ENCODE results near the gene HABP4. TPM values are rescaled to one million over a fixed set of nuclear protein-coding genes. Genes with fewer than 3 reads are reported as not detected.

The HABP4 gene
- total and polyA plus RNA-seq, 9 of the 15 experiments (the other 6 are each of a cell fraction or from before 2014, with no cell fraction given) = 0.38 to 2.4 (median 1.9) TPM

DNA sequence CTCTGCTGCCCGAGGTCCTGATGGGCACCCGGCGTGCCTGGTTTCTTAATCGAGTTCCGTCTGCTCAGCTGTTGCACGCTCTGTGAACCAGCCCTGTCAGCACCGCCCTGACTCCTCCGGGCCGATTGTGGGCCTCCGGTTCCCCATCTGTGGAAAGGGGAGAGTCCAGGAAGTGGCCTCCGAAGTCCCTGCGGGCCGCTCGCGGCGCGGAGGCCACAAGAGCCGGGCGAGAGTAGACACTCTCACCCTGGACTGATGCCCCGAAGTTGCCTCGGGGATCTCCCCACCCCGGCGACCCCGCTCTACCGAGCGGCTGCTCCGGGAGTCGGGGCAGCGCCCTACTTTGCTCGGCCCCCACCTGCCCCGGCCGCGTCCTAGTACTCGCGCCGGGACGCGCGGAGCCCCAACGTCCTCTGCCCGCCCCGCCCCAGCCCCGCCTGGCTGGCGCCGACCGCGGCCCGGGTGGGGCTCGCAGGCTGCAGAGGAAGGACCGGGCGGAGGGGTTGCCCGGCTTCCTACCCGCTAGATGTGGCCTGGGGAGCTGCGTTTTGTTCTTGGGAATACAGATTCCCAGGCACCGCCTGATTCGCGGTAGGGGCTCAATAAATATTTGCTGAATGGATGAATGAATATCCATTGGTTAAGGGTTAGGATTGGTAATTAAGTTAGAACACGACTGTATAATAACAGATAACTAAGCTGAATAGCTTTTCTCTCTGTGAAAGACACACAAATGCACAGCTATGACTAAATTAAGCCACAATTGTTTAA lies 30.9 kb upstream of the HABP4 start (continued):
- TF ChIP-seq EHMT2 (IDR thresholded peaks at IDR 0.05) (no peak), ZFP1 (CRISPR knock-in tag; IDR thresholded peaks at IDR 0.05) (no peak), TEAD1 (CRISPR knock-in tag; IDR thresholded peaks at IDR 0.05) (no peak), ZNF253 (CRISPR knock-in tag; conservative IDR thresholded peaks at IDR 0.05) (no peak), STAT5B (CRISPR knock-in tag; IDR thresholded peaks at IDR 0.05) (no peak), ZNF24 (IDR thresholded peaks at IDR 0.05) (0 out of 2 replicates have a peak, but pooled peaks have one; percentile 35), SRSF9 (IDR thresholded peaks at IDR 0.05; ENCODE audit: borderline replicate concordance, low read depth, low read length) (no peak), KAT2B (IDR thresholded peaks at IDR 0.05; ENCODE audit: low read depth, low read length) (no peak)
- TF ChIP-seq, protein P1, sequence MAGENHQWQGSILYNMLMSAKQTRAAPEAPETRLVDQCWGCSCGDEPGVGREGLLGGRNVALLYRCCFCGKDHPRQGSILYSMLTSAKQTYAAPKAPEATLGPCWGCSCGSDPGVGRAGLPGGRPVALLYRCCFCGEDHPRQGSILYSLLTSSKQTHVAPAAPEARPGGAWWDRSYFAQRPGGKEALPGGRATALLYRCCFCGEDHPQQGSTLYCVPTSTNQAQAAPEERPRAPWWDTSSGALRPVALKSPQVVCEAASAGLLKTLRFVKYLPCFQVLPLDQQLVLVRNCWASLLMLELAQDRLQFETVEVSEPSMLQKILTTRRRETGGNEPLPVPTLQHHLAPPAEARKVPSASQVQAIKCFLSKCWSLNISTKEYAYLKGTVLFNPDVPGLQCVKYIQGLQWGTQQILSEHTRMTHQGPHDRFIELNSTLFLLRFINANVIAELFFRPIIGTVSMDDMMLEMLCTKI (IDR thresholded peaks at IDR 0.05; ENCODE audit: partially characterized antibody) = no peak
- TF ChIP-seq, protein P2, sequence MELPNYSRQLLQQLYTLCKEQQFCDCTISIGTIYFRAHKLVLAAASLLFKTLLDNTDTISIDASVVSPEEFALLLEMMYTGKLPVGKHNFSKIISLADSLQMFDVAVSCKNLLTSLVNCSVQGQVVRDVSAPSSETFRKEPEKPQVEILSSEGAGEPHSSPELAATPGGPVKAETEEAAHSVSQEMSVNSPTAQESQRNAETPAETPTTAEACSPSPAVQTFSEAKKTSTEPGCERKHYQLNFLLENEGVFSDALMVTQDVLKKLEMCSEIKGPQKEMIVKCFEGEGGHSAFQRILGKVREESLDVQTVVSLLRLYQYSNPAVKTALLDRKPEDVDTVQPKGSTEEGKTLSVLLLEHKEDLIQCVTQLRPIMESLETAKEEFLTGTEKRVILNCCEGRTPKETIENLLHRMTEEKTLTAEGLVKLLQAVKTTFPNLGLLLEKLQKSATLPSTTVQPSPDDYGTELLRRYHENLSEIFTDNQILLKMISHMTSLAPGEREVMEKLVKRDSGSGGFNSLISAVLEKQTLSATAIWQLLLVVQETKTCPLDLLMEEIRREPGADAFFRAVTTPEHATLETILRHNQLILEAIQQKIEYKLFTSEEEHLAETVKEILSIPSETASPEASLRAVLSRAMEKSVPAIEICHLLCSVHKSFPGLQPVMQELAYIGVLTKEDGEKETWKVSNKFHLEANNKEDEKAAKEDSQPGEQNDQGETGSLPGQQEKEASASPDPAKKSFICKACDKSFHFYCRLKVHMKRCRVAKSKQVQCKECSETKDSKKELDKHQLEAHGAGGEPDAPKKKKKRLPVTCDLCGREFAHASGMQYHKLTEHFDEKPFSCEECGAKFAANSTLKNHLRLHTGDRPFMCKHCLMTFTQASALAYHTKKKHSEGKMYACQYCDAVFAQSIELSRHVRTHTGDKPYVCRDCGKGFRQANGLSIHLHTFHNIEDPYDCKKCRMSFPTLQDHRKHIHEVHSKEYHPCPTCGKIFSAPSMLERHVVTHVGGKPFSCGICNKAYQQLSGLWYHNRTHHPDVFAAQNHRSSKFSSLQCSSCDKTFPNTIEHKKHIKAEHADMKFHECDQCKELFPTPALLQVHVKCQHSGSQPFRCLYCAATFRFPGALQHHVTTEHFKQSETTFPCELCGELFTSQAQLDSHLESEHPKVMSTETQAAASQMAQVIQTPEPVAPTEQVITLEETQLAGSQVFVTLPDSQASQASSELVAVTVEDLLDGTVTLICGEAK (IDR thresholded peaks at IDR 0.05) = peak; percentile 62
- TF ChIP-seq, protein P2 (CRISPR knock-in tag; IDR thresholded peaks at IDR 0.05) = no peak
- TF ChIP-seq, protein P3, sequence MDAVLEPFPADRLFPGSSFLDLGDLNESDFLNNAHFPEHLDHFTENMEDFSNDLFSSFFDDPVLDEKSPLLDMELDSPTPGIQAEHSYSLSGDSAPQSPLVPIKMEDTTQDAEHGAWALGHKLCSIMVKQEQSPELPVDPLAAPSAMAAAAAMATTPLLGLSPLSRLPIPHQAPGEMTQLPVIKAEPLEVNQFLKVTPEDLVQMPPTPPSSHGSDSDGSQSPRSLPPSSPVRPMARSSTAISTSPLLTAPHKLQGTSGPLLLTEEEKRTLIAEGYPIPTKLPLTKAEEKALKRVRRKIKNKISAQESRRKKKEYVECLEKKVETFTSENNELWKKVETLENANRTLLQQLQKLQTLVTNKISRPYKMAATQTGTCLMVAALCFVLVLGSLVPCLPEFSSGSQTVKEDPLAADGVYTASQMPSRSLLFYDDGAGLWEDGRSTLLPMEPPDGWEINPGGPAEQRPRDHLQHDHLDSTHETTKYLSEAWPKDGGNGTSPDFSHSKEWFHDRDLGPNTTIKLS (IDR thresholded peaks at IDR 0.05; ENCODE audit: borderline replicate concordance, low read depth) = no peak
- TF ChIP-seq, protein P4, sequence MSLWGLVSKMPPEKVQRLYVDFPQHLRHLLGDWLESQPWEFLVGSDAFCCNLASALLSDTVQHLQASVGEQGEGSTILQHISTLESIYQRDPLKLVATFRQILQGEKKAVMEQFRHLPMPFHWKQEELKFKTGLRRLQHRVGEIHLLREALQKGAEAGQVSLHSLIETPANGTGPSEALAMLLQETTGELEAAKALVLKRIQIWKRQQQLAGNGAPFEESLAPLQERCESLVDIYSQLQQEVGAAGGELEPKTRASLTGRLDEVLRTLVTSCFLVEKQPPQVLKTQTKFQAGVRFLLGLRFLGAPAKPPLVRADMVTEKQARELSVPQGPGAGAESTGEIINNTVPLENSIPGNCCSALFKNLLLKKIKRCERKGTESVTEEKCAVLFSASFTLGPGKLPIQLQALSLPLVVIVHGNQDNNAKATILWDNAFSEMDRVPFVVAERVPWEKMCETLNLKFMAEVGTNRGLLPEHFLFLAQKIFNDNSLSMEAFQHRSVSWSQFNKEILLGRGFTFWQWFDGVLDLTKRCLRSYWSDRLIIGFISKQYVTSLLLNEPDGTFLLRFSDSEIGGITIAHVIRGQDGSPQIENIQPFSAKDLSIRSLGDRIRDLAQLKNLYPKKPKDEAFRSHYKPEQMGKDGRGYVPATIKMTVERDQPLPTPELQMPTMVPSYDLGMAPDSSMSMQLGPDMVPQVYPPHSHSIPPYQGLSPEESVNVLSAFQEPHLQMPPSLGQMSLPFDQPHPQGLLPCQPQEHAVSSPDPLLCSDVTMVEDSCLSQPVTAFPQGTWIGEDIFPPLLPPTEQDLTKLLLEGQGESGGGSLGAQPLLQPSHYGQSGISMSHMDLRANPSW (CRISPR knock-in tag; IDR thresholded peaks at IDR 0.05) = no peak
